Tibial artery (tissue), 4 donors: ENCODE data around the gene PIGM.

ENCODE experiments used
- DNase-seq, 2 donors: peaks; one replicate each; pipeline ENCODE4 v3.0.0-alpha.2; 2019
- H3K27ac ChIP-seq, 2 donors: fragments of 200-600 bp; sonication (generic) in 1 of 2; 1 replicate in 1 of 2; 2 replicates in 1 of 2; pipeline ENCODE4 v1.5.1; 2018 to 2019; ENCODE audit warnings: mild to moderate bottlenecking in 1 of 2
- H3K27me3 ChIP-seq, 2 donors: fragments of 200-600 bp; sonication (generic) in 1 of 2; one replicate each; pipeline versions ENCODE4 v1.5.1 to v1.6.0; 2016 to 2019
- H3K36me3 ChIP-seq, 3 donors: fragments of 200-600 bp; sonication (generic) in 2 of 3; one replicate each; pipeline ENCODE4 v1.5.1; 2016 to 2019; ENCODE audit warnings: mild to moderate bottlenecking in 2 of 3
- H3K4me1 ChIP-seq, 4 donors: fragments of 200-600 bp; sonication (generic) in 2 of 4; 1 replicate in 3 of 4; 2 replicates in 1 of 4; pipeline ENCODE4 v1.5.1; 2016 to 2019
- H3K4me3 ChIP-seq, 2 donors: fragments of 200-600 bp; sonication (generic) in 1 of 2; 1 replicate in 1 of 2; 2 replicates in 1 of 2; pipeline ENCODE4 v1.5.1; 2018 to 2019; ENCODE audit warnings: mild to moderate bottlenecking in 2 of 2
- H3K9me3 ChIP-seq, 3 donors: fragments of 200-600 bp; sonication (generic) in 1 of 3; one replicate each; pipeline ENCODE4 v1.5.1; 2016 to 2019
- CTCF ChIP-seq, 2 experiments: fragments of 200-600 bp in 1 of 2; fragments of 450-650 bp in 1 of 2; IDR thresholded peaks; one replicate each; pipeline ENCODE4 v1.5.1; 2017 to 2019; ENCODE audit warnings: antibody characterized with exemption in 2 of 2, mild to moderate bottlenecking in 1 of 2, moderate library complexity in 1 of 2
- intact Hi-C: fragments of 100-400 bp; cut with DNase I; formaldehyde crosslinking; loops from one replicate; pipeline ENCODE4 v1.15.0; 2023; ENCODE audit warnings: low total_unique reads

Gene PIGM

GRCh38 chr1:159980076-159980475 lies 51.7 kb downstream of the PIGM start:
- no peak overlapping the region for H3K27ac ChIP-seq
- H3K27me3 ChIP-seq: peaks cover 0 to 6% of the 10 kb centered on the region in 2 donors
- H3K4me1 ChIP-seq: no peaks in the 10 kb centered on the region
- no peak overlapping the region for H3K4me3 ChIP-seq
- no peaks in the 10 kb centered on the region for H3K9me3 ChIP-seq
- intact Hi-C loops: no loop called here
- DNase-seq: no peak
- no peak for TF ChIP-seq CTCF (IDR thresholded peaks at IDR 0.05)
- H3K36me3 ChIP-seq: no peaks in the 10 kb centered on the region

GRCh38 chr1:159979257-159979656 lies 52.5 kb downstream of the PIGM start:
- Histone ChIP-seq H3K4me3 (no peak overlapping the region), H3K9me3 (no peaks in the 10 kb centered on the region), H3K4me1 (no peaks in the 10 kb centered on the region), H3K27ac (no peak overlapping the region), H3K27me3 (peaks cover 0 to 10% of the 10 kb centered on the region in 2 donors), H3K36me3 (no peaks in the 10 kb centered on the region)
- no peak for TF ChIP-seq CTCF (IDR thresholded peaks at IDR 0.05)
- no peak for DNase-seq
- intact Hi-C loops: no loop called here

- no peaks in the 10 kb centered on the region for H3K9me3 ChIP-seq
- DNase-seq: no peak
- H3K36me3 ChIP-seq: no peaks in the 10 kb centered on the region
- intact Hi-C loops: no loop called here
- no peak overlapping the region for H3K27ac ChIP-seq
- no peaks in the 10 kb centered on the region for H3K4me1 ChIP-seq
- no peak overlapping the region for H3K4me3 ChIP-seq
- peaks cover 0 to 10% of the 10 kb centered on the region in 2 donors for H3K27me3 ChIP-seq
- no peak for TF ChIP-seq CTCF (IDR thresholded peaks at IDR 0.05)
These were observed 53.7 kb downstream of the PIGM start for GRCh38 chr1:159978107-159978398.

GRCh38 chr1:159977364-159978106 lies 54.3 kb downstream of the PIGM start:
- H3K36me3 ChIP-seq: no peaks in the 10 kb centered on the region
- no peaks in the 10 kb centered on the region for H3K4me1 ChIP-seq
- intact Hi-C loops: no loop called here
- H3K9me3 ChIP-seq: no peaks in the 10 kb centered on the region
- no peak overlapping the region for H3K27ac ChIP-seq
- no peak for DNase-seq
- H3K4me3 ChIP-seq: no peak overlapping the region
- peaks cover 0 to 14% of the 10 kb centered on the region in 2 donors for H3K27me3 ChIP-seq
- TF ChIP-seq CTCF (IDR thresholded peaks at IDR 0.05): no peak
